Erythroblast (primary cell): ENCODE results near the gene BMPR2.

Experiments
- DNase-seq, 2 experiments: peaks; one replicate each; lab custom pipeline; 2025; lab: John Stamatoyannopoulos, UW
- GATA1 ChIP-seq: IDR thresholded peaks from 2 replicates; pipeline ENCODE4 v1.6.1; 2011; ENCODE audit warnings: low read depth, mild to moderate bottlenecking, control low read depth, low read length, moderate library complexity
- POLR2A ChIP-seq: IDR thresholded peaks from 2 replicates; pipeline ENCODE4 v1.6.1; 2011; ENCODE audit warnings: mild to moderate bottlenecking, low read length

Gene BMPR2

GRCh38 chr2:202604699-202605098, 228.6 kb downstream of the BMPR2 start:
- no peak for DNase-seq

GRCh38 chr2:202605174-202605573, 229.0 kb downstream of the BMPR2 start:
- DNase-seq, result no peak
- TF ChIP-seq POLR2A (no peak), GATA1 (no peak)

More at GRCh38 chr2:202604699-202605098, 228.6 kb downstream of the BMPR2 start:
- TF ChIP-seq POLR2A (no peak), GATA1 (no peak)

DNA sequence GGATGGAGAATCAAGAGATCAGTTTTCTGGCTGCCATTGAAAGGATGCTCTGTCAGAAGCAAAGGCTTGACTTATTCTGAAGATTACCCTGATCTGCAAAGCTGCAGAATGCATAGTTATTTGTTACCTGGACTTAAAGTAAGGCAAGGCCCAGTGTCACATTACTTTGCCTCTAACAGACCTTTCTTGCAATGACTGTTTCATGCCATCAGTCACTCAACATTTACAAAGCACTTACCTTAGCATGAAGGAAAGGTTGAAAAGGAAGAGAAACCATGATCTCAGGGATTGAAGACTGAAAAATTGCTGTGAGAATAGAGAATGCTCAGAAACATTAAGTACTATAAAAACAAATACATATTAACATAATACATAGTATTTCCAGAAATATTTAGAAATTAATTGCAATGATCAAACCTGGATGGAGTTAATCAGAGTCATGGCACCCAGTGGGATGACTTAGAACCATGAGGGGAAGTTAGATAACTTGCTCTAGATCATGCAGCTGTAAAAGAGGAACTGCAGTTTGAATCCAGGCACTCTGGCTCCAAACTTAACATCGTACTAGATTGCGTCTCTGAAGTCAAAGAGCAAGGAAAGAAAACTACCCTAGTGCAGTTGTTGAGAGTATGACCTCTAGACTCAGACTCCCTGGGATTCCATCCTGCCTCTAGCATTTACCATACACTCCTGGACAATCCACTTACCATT, 232.2 kb downstream of the BMPR2 start:
- TF ChIP-seq GATA1, result no peak
- TF ChIP-seq POLR2A, result no peak
- DNase-seq, result no peak

- no peak for DNase-seq
- TF ChIP-seq GATA1, result no peak
- TF ChIP-seq POLR2A, result no peak
Observed at GRCh38 chr2:202609381-202610145, 233.4 kb downstream of the BMPR2 start.

- TF ChIP-seq POLR2A, result no peak
- no peak for TF ChIP-seq GATA1
- DNase-seq, result no peak
Observed at GRCh38 chr2:202610380-202610779, 234.3 kb downstream of the BMPR2 start.

- DNase-seq, result no peak
- TF ChIP-seq POLR2A (no peak), GATA1 (no peak)
Observed at GRCh38 chr2:202612145-202612544, 236.0 kb downstream of the BMPR2 start.

- TF ChIP-seq POLR2A (no peak), GATA1 (no peak)
- no peak for DNase-seq
Observed at GRCh38 chr2:202613479-202613878, 237.4 kb downstream of the BMPR2 start.
